GM19328 (cell line): ENCODE measurements around the gene SMIM21.

Experiments used
- ATAC-seq: cut with Tn5 transposase; IDR thresholded peaks from one replicate; pipeline ENCODE4 v1.9.1; 2021; ENCODE audit warnings: mild to moderate bottlenecking, moderate library complexity; ENCODE audit not compliant: unreplicated experiment

SMIM21 gene

DNA sequence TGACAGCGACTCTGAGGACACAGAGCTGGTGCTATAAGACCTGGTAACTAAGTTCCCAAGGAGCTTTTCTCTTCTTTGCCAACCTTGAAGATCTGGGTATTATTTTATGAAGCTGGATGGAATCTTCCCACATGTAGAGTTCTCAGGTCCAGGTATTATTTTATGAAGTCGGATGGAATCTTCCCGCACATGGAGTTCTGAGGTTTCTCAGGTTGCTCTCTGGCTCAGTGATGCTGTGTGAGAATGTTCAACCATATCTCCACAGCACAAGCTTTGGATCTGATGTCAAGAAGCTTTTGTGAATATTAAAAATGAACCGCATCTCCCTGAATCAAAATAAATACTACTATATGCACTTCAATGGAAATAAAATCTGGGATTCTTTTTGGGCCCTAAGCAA lies at the start of gene SMIM21:
SMIM21 (minus strand) TSS at position 101 of the 400 bp plus-strand sequence. CDS start 140 bp downstream, outside the sequence.
- ATAC-seq: no peak

DNA sequence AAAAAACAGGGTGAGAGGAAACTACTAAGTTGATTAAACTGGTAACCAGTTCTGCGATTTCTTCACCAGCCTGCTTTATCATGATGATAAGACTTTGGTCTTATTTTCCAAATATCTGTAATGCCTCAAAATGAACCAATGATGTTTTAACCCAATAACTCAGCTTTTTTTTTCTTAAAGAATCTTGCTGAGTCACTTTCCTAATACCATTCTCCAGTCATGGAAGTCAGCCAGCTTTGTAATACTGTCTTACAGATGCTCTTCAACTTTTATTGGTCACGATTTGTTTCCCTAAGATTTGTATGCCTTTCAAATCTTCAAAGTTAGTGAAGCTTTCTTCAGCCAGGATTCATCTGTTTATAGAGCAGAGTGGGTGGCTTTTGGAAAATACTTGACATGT lies 47.7 kb upstream of the SMIM21 start:
- ATAC-seq: no peak

DNA sequence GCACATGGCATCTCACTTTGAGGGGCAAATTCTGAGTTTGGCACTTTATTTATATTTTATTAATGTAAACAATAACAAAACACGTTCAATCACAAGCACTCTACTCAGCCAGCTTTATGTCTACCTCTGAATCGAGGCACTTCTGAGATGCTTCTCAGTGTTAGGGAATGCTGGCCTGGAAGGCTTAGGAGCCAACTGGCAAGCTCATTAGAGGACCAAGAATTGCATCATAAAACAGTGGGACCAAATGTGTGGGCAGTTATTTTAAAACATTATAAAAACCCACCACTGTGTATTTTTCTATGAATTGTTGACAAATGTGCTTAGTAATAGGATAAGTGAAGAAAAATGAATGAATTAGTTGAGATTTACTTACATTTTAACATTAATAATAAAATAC lies 46.8 kb upstream of the SMIM21 start:
- no peak for ATAC-seq

DNA sequence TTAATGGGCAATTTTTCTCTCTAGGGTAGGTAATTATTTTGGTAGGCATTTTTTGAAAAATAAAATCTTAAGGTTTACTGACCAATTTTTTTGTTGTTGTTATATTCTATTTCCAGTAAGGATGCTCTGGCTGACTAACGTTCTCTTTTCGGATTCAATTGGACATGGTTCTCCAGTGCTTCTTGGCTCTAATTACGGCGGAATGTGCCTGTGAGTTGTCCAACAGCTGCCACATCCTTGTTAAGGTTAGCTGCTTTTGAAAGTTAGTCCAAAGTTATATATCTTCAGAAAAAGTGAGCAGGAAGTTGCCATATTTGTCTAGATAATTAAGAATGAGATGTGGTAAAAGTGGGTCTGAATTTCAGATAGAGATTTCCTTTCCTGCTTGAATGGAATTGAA lies 45.8 kb upstream of the SMIM21 start:
- ATAC-seq: no peak

DNA sequence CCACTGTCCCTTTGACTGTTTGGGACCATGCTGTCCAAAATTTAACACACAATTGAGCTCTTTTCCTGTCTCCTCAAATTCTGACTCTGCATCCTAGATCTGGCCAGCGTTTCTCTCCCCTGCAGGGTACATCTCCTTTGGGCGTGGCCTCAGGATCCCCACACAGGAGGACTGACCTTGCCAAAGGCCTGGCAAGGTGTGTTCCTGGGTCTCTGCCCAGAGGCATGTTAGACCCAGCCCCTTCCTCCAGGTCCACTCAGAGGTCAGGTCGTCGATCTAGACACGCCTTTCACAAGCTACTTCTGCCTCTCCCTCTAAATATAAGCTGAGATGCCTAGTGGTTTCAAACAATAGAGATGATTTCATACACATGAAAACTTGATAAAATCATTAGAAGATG lies 45.4 kb upstream of the SMIM21 start:
- ATAC-seq: no peak

DNA sequence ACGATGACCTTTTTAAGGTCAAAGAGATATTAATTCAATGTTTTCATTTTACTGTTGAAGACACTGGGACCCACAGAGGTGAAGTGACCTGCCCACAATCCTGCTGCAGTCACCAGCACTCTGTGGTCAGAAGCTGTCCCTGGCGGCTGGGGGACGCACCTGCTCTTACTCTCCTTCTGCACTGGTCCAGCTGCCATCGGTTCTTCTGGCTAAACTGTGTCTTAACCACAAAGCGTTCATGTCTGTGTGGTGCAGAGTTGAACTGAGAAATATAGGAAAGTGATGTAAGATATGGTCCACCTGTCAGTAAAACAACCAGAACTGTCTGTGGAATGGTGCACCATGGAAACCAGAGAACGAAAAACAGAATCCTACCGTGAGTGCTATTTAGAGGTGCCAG lies 44.9 kb upstream of the SMIM21 start:
- no peak for ATAC-seq

DNA sequence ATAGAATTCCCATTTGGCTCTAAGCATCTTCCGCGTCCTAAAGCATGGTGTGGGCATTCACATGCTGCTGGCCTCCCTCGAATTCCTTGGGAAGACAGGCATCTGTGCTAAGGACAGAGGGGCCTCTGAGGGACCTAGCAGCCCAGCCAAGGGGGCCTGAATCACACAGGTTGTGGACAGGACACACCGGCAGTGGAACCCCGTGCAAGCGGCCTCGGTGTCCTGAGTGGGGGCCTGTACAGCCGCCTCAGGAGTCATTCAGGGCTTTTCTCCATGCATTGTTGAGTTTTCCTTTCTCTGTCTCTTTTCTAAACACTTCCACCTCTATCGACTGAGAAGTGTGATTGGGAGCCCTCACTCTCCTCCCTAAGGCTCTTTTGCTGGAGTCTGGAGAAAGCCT lies 44.3 kb upstream of the SMIM21 start:
- ATAC-seq: no peak

DNA sequence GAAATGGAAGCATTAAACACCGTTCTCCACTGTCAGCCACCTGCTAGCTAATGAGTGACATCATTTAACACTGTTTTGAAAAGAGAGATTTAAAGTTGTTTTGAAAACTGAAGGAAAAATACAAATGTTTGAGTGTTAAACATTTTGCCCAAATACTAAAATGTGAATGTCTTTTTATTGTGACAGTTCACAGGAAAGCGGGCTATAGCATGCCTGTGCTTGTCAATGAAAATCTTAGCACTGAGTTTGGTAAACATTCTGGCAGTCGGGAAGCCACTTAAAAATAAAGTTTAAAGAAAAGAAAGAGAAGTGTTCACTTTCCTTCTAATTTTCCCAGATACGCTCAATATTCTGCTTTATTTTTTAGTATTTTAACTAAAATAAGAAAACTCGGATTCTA lies 40.3 kb upstream of the SMIM21 start:
- no peak for ATAC-seq

DNA sequence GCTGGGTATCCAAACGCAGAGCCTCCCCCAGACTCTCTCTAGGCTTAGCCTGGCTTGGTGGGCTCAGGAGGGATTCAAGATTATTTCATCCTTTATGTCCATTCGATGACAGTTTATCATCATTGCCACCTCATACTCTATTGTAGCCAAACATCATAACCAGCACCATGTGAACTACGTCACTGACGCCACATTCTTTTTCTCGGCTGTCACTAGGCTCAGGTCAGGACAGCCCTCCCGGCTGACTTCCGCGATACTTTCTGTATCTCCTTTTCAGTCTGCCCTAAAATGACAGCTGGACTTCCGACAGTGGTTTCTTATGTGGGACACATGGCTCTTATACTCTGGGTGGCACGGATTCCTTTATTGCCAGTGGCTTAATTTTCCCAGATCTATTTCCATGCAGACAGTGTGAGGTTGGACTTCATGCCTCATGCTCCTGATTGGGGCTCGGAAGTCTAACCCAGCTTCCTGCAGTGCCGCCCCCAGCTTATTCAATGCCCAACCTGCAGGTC lies 39.8 kb upstream of the SMIM21 start:
- ATAC-seq: no peak

DNA sequence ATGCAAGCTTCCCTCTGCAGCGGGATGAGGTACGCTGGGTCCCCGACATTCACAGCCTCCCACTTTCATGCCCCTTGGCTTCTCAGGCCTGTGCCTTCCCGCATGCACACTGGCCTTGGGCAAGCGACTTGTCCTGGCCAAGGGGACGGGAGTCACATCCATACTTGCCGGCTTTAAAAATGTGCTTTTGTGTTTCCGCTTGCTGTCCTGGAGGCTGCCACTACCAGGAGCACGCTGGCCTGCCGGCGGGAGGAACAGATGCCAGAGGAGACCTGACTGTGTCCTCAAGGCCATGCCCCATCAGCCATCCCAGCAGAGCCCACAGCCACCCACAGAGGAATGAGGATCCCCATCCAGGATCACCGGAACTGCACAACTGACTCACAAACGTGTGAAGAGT lies 36.9 kb upstream of the SMIM21 start:
- ATAC-seq: no peak

DNA sequence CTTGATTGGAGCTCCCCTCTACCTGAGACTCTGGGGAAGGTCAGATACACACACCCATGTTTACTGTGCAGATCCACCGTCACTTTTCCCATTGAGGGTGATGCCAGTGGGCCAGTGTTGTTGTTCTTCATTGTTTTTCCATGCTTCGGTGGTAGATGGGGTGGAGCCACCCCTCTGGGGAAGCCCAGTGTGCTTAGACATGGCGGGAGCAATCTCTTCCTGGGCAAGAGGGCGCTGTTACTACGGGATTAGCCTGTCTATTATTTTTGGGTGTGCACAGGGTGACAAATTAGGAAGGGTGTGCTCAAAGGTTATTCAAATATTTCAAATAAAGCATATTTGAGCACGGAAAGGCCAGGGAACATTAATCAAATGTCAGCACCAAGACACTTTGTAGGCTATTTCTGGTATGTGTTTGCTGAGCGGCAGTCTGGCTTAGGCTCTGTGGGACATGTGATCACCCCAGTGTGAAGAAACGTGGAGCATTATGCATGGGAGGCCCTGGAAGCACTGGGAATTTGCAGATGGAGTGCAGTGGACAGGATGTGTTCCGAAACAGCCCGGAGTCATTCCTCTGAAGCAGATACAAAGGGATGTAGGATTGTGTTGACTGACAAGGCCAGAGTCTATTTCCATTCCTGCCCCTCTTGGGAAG lies 34.8 kb upstream of the SMIM21 start:
- ATAC-seq: no peak

DNA sequence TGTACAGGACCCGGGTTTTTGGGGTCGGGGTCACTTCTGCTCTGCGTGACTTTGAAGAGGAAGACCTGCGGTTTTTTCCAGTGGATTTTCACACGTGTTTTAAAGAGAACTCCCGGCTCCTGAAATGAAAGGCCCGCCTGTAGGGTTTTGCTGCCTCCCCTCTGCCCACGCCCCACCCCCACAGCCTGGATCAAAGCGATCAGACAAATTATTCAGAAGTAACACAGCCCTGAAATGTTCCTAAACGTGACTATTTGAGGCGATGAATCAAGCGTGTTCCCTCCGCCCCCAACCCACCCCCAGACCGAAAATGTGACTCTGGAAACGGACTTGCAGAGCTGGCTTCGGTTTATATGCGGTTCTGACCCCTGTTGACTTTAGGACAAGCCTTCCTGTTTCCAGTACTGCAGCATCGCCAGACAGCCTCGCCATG lies 28.7 kb upstream of the SMIM21 start:
- ATAC-seq: no peak

DNA sequence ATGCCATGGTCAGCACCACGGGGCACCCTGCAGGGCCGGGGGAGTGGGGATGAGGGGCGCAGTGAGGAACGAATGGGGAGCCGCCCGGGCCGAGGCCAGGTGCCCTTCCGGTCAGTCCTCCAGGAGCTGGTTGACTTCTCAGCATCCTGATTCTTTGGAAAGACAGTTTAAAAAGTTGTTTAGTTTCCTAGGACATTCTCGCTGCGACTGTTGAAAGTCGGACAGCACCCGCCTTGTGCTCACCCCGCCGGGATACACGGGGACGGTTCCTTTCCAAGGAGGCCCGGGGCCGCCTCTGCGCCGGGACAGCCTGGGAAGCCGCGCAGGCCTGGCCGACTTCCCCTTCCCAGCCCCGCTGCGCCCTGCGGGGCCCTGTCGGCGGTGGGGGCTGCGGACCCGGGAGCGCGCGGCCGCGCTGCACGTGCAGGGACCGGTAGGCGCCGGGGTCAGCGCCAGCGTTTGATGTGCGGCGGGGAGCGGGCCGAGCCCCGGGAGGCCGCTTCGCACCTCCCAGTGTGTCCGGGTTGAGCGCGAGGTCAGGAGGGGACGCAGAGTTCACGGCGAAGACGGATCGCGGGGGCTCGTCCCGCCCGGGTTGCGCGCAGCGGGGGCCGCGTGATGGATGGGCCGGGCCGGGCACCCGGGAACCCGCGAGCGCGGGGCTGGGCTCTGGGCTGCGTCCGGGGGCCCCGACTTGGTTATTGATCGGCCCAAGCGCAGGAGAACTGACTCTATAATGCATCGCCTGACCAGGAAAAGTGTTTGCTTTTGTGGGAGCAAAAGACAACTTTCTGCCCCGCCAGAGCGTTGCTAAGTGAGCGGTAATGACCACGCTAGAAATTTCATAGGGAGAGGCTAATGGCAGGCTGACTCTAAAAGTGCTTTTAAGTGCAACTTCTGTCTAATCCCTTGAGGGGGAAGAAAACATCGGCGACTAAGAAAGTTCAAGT lies 28.0 kb upstream of the SMIM21 start:
- no peak for ATAC-seq

DNA sequence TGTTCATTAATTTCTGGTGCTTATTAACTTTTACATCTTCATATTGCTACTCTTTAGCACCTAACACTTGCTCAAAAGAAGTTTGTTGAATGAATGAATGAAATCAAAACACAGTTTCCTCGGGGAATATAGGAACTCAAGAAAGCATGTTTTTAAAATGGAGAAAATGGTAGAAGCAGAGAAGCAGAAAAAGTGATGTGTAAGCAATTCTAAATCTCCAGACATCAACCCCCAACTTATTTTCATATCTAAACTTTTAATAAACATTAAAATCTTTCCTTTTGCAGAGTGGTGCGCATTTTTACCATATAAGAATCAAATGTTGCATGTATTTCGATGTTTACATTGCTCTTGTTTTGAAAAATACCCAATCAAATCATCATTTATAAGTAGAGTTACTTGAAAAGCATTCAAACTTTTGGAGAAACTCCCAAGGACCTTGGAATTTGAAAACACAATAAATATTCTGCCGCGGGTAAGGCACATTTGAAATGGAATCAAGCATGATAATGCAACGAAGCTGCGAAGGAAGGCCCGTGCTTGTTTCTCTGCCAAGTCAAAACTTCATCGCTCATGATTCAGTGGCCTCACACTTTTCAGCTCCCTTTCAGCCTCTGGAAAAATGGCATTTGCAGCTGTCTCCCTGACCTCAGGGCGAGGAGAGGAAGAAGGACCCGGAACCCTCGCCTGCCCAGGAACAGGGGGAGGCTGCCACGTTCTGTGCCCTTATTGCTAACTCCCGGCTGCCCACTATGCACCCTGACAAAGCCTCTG lies 26.7 kb upstream of the SMIM21 start:
- no peak for ATAC-seq

DNA sequence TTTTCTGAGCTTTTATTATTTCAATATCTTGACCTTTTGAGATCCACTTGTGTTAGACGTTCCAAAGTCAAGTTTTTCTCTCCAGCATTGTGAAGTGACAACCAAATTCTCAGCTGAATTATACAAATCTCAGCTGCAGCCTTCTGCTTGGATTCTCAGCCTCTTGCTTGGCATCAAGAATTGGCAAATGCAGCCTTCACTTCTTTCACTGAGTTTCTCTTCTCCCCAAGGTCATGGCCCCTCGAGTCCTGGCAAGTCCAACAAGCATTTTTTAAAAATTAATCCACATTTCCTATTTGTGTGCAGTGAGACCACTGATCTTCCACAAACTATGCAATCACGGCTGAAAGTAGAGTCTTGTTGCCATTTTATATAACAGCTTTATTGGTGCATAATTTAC lies 23.4 kb upstream of the SMIM21 start:
- no peak for ATAC-seq

DNA sequence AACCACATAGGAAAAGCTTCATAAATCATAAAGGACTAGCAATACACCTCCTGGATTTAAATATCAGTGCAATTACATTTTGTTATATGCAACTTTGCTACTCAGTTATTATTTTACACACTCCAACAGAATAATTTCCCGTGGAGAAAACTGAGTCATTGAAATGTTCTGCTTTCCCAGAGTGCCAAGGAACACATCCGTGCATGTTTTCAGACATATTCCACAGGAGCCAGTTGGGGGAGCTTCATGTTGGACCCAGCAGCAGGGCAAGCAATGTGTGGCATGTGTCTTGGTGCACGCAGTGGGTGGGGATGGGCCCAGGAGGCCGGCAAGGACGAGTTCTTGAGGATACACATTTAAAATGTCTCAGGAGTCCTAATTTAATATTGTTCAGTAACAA lies 14.4 kb upstream of the SMIM21 start:
- no peak for ATAC-seq

DNA sequence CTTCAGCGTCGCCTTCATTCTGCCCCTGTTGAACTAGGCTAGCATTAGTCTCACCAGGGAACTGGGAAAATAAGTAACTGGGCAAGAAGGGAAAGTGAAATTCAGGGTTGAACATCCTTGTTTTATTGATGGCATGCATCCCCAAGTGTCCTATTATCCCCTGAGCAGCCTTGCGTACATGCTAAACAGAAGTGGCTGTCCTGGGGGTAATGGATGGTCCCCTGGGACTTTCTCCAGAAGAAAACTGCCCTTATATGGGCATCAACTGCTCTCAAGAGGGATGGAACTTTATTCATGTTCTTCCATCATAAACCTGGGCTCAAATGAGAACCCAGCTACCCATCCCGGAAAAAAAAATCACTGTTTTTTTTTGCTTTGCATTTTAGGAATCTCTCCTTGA lies 11.8 kb upstream of the SMIM21 start:
- no peak for ATAC-seq

DNA sequence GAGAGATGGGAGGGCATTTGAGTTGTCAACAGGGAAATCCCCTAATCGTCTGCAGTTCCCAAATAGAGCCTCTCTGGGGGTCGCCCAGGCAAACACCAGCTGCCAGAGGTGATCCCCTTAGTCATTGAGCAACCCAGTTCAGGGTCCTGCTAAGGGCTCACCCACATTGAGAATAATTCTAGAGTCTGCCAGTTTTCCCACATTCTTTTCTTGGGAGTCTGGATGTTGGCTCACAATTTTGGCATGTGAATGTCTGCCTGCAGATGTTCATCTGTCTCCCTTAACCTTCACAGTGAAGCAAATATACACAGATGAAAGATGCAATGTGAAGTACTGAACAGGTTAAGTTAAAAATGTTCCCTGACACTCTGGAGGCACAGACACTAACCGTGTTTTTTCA lies 11.4 kb upstream of the SMIM21 start:
- no peak for ATAC-seq

DNA sequence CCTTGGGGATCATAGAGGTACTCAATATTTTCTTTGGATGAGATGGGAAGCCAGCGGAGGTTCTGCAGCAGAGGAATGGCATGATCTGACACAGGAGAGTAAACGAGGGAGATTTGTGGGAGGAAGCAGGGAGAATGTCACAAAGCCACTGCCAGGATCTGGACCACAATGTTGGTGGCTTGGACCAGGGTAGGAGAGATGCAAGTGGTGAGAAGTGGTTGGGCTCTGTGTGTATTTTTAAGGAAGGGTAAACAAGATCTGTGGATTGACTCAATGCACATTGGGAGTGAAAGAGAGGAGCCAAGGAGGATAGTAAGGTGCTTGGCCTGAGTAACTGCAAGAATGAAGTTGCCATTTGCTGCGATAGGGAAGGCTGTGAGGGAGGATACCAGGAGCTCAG lies 10.5 kb upstream of the SMIM21 start:
- ATAC-seq: no peak

DNA sequence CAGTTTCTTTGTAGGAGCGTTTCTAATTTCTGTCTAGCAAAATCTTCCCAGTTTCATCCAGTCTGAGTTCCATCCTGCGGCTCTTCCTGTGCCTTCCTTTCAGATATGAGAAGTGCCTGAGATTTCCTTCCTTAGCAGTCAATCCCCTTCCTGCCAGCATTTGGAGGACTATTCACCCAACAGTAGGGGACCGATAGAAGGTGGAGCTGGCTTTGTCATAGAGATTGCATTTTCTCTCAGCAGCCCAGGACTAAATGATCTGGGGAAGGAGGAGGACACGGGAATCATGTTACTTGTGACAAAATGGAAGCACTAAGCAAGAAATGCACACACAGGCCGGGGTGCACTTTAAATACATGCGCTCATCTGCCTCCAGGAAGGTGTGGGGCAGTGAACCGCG lies 5.6 kb upstream of the SMIM21 start:
- ATAC-seq: no peak

DNA sequence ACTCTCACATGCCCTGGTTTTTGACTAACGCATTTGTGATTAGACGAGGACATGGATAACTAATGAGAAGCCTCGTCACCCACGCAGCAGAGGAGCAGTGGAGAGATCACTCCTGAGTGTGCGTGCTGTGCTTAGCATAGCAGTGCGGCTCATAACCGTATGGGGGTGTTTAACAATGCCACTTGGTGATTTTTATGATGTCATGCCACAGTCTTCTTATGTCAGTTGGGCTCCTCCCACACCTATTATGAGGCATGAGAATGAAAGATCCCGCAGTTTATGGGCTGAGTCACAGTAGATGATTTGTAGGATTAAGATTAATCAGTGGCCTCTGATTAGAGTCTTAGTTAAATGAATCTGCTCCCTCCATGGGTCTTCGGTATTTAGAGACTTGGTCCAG lies 2.5 kb upstream of the SMIM21 start:
- ATAC-seq: no peak
